ENCODE data around the gene RGS21.

RGS21 gene

GRCh38 chr1:192379554-192379953, 62.8 kb downstream of the RGS21 start:
- FAIRE-seq, result no peak

- FAIRE-seq, result no peak
Observed at GRCh38 chr1:192382758-192383157, 66.0 kb downstream of the RGS21 start.

GRCh38 chr1:192386051-192386650, 69.4 kb downstream of the RGS21 start:
- FAIRE-seq, result no peak

- no peak for FAIRE-seq
Observed at GRCh38 chr1:192395211-192395610, 78.4 kb downstream of the RGS21 start.

GRCh38 chr1:192395895-192396294, 79.1 kb downstream of the RGS21 start:
- no peak for FAIRE-seq

GRCh38 chr1:192399161-192399560, 82.4 kb downstream of the RGS21 start:
- FAIRE-seq, result peak; percentile 55

- FAIRE-seq, result no peak
Observed at GRCh38 chr1:192401825-192402224, 85.0 kb downstream of the RGS21 start.

GRCh38 chr1:192402571-192402970, 85.8 kb downstream of the RGS21 start:
- no peak for FAIRE-seq

- no peak for FAIRE-seq
Observed at GRCh38 chr1:192407206-192407605, 90.4 kb downstream of the RGS21 start.
